PC-3 (cell line): ENCODE data around the gene TXLNA. TPM values are rescaled to one million over a fixed set of nuclear protein-coding genes. Genes with fewer than 3 reads are reported as not detected.

ENCODE experiments used
- ATAC-seq: fragments of 200-7000 bp; cut with Tn5 transposase; 2 replicates; pipeline ENCODE4 v1.9.1; 2020; ENCODE audit warnings: mild to moderate bottlenecking, moderate library complexity
- BruUV-seq: library from RNA; stranded (reverse); fragments of 400-500 nt; replicated peaks from 2 replicates; lab custom pipeline; 2021; lab: Mats Ljungman, UMichigan
- CTCF ChIA-PET: fragments of 300-600 bp; sonication (Branson Sonifier 250); formaldehyde crosslinking; loops from one replicate; lab custom pipeline; 2022; ENCODE audit warnings: antibody characterized with exemption; lab: Charles Lee
- POLR2A ChIA-PET: fragments of 300-600 bp; sonication (Branson Sonifier 250); formaldehyde crosslinking; loops from one replicate; lab custom pipeline; 2022; ENCODE audit warnings: antibody characterized with exemption; ENCODE audit not compliant: unreplicated experiment; lab: Charles Lee
- DNase-seq: peaks from one replicate; pipeline ENCODE4 v3.0.0-alpha.2; 2015
- H2AFZ ChIP-seq: fragments of 300-600 bp; sonication (generic); 2 replicates; pipeline ENCODE4 v1.6.0; 2016; ENCODE audit warnings: antibody characterized with exemption, low read length
- H3F3A ChIP-seq: fragments of 300-600 bp; sonication (generic); one replicate; pipeline ENCODE4 v1.6.0; 2017; ENCODE audit warnings: antibody characterized with exemption, low read length, control low read depth, mild to moderate bottlenecking; ENCODE audit not compliant: unreplicated experiment
- H3K27ac ChIP-seq: fragments of 300-600 bp; sonication (generic); 2 replicates; pipeline ENCODE4 v1.5.1; 2016; ENCODE audit warnings: mild to moderate bottlenecking, low read length
- H3K27me3 ChIP-seq: fragments of 300-600 bp; sonication (generic); 2 replicates; pipeline ENCODE4 v1.6.1; 2016; ENCODE audit warnings: low read length, mixed read lengths
- H3K36me3 ChIP-seq: fragments of 300-600 bp; sonication (generic); 2 replicates; pipeline ENCODE4 v1.6.1; 2016; ENCODE audit warnings: low read depth, mixed run types, low read length, mixed read lengths
- H3K4me1 ChIP-seq: fragments of 300-600 bp; sonication (generic); 2 replicates; pipeline ENCODE4 v1.5.1; 2016; ENCODE audit warnings: low read length; ENCODE audit not compliant: insufficient read depth
- H3K4me2 ChIP-seq: fragments of 300-600 bp; sonication (generic); 2 replicates; pipeline ENCODE4 v1.6.0; 2016; ENCODE audit warnings: low read length
- H3K4me3 ChIP-seq: fragments of 300-600 bp; sonication (generic); 2 replicates; pipeline ENCODE4 v1.5.1; 2016; ENCODE audit warnings: mild to moderate bottlenecking, low read length, mixed read lengths
- H3K79me2 ChIP-seq: fragments of 300-600 bp; sonication (generic); 2 replicates; pipeline ENCODE4 v1.6.1; 2017; ENCODE audit warnings: low read length, mixed read lengths
- H3K9ac ChIP-seq: fragments of 300-600 bp; sonication (generic); 2 replicates; pipeline ENCODE4 v1.6.0; 2016; ENCODE audit warnings: mild to moderate bottlenecking, low read length
- H3K9me2 ChIP-seq: fragments of 300-600 bp; sonication (generic); replicated peaks from 2 replicates; pipeline ENCODE4 v1.6.1; 2016; ENCODE audit warnings: mixed run types, low read length, mixed read lengths
- H3K9me3 ChIP-seq: fragments of 300-600 bp; sonication (generic); 2 replicates; pipeline ENCODE4 v1.6.1; 2016; ENCODE audit warnings: low read length, mixed read lengths
- H4K20me1 ChIP-seq: fragments of 300-600 bp; sonication (generic); 2 replicates; pipeline ENCODE4 v1.6.1; 2016; ENCODE audit warnings: low read length, mixed read lengths
- CTCF ChIP-seq: fragments of 300-600 bp; sonication (generic); conservative IDR thresholded peaks from 2 replicates; pipeline ENCODE4 v1.5.1; 2017; ENCODE audit warnings: antibody characterized with exemption, low read depth, mild to moderate bottlenecking, low read length
- EZH2 ChIP-seq: fragments of 300-600 bp; sonication (generic); IDR thresholded peaks from one replicate; pipeline ENCODE4 v1.6.1; 2017; ENCODE audit warnings: antibody characterized with exemption, mild to moderate bottlenecking, low read length; ENCODE audit not compliant: unreplicated experiment
- EZH2phosphoT487 ChIP-seq: fragments of 300-600 bp; sonication (generic); IDR thresholded peaks from 2 replicates; pipeline ENCODE4 v1.6.1; 2018; ENCODE audit warnings: mild to moderate bottlenecking, antibody characterized with exemption, low read length, borderline replicate concordance
- intact Hi-C: fragments of 100-400 bp; cut with micrococcal nuclease; formaldehyde crosslinking; loops from 2 replicates; pipeline ENCODE4 v1.9.0; 2023
- total RNA-seq: library from RNA; depleted of rRNA; stranded (reverse); fragments of >200 nt; gene quantifications from 2 replicates; pipeline ENCODE4 v1.2.3, GENCODE V29; 2014; rRNA removed

The TXLNA gene
- total RNA-seq, 1 experiment from 2014 or later: 64.2 TPM

- Histone ChIP-seq H3K9me2 (no peaks in the 10 kb centered on the region), H3K4me2 (no peak within 1 kb of the TSS), H4K20me1 (no peaks in the 10 kb centered on the region), H3F3A (no peaks in the 10 kb centered on the region), H3K4me1 (peaks cover 16% of the 10 kb centered on the region; the same call in 1 of the 2 replicates), H3K79me2 (no peaks in the 10 kb centered on the region), H3K9me3 (no peaks in the 10 kb centered on the region), H2AFZ (peak within 1 kb of the TSS; percentile 63; the same call in 1 of the 2 replicates), H3K27ac (no peak within 1 kb of the TSS), H3K36me3 (no peaks in the 10 kb centered on the region), H3K9ac (no peak within 1 kb of the TSS), H3K4me3 (no peak within 1 kb of the TSS), H3K27me3 (no peaks in the 10 kb centered on the region)
- no TSS peak for BruUV-seq
- ChIA-PET CTCF (interaction anchor here (0.7 to 1.4 kb wide), 2 partner anchors 47 to 104 kb away, joined by 3 read pairs; partner anchors contain the start of gene CCDC28B), POLR2A (no interaction called here)
- DNase-seq: peak; percentile 56
- intact Hi-C loops: no loop called here
- ATAC-seq: peak; percentile 61
- no peak for TF ChIP-seq CTCF
- TF ChIP-seq EZH2: no peak
- no peak for TF ChIP-seq EZH2phosphoT487
These were observed 67.4 kb downstream of the TXLNA start, which contains the start of gene FAM167B for GRCh38 chr1:32246888-32247273. FAM167B (plus strand) TSS chr1:32247222; CDS start chr1:32247422, 200 bp downstream.

- intact Hi-C loops: no loop called here
- no peaks in the 10 kb centered on the region for H3K79me2 ChIP-seq
- DNase-seq (no peak), ATAC-seq (no peak)
- H2AFZ ChIP-seq: no peak overlapping the region
- no peak overlapping the region for H3K4me3 ChIP-seq
- no TSS peak for BruUV-seq
- H4K20me1 ChIP-seq: no peaks in the 10 kb centered on the region
- H3K4me2 ChIP-seq: no peak overlapping the region
- H3F3A ChIP-seq: no peaks in the 10 kb centered on the region
- no peaks in the 10 kb centered on the region for H3K9me3 ChIP-seq
- H3K27me3 ChIP-seq: no peaks in the 10 kb centered on the region
- H3K36me3 ChIP-seq: no peaks in the 10 kb centered on the region
- ChIA-PET POLR2A (no interaction called here), CTCF (interaction anchor here (1.7 kb wide), 1 partner anchor 32 kb away, joined by 13 read pairs; no protein-coding TSS in a partner anchor)
- H3K4me1 ChIP-seq: peaks cover 16% of the 10 kb centered on the region; the same call in 1 of the 2 replicates
- H3K9me2 ChIP-seq: no peaks in the 10 kb centered on the region
- H3K27ac ChIP-seq: no peak overlapping the region
- no peak for TF ChIP-seq EZH2phosphoT487
- TF ChIP-seq EZH2: no peak
- TF ChIP-seq CTCF: no peak
- H3K9ac ChIP-seq: no peak overlapping the region
These were observed 68.0 kb downstream of the TXLNA start for GRCh38 chr1:32247452-32247851.

Other genes starting within 250 kb of the TXLNA start
- gene PTP4A2, start 241.3 kb upstream of the TXLNA start, total RNA-seq: 335 and 340 TPM in 2 replicates
- gene KHDRBS1, start 165.8 kb upstream of the TXLNA start, total RNA-seq: 86.7 and 114 TPM in 2 replicates
- 7.7 and 9.4 TPM in 2 replicates for gene TMEM39B, start 106.7 kb upstream of the TXLNA start, total RNA-seq
- 45.7 and 45.8 TPM in 2 replicates for gene KPNA6, start 71.6 kb upstream of the TXLNA start, total RNA-seq
- gene CCDC28B, start 20.9 kb downstream of the TXLNA start, total RNA-seq: 4.7 and 5.5 TPM in 2 replicates
- gene IQCC, start 26.0 kb downstream of the TXLNA start, total RNA-seq: 8.5 and 11.8 TPM in 2 replicates
- gene DCDC2B, start 29.4 kb downstream of the TXLNA start, total RNA-seq: not detected in 2 replicates
- gene TMEM234, start 42.7 kb downstream of the TXLNA start, total RNA-seq: 4.2 and 7.7 TPM in 2 replicates
- gene EIF3I, start 42.7 kb downstream of the TXLNA start, total RNA-seq: 413 and 442 TPM in 2 replicates
- 1.3 and 1.6 TPM in 2 replicates for gene FAM167B, start 67.5 kb downstream of the TXLNA start, total RNA-seq
- 3.6 and 4.3 TPM in 2 replicates for gene LCK, start 71.6 kb downstream of the TXLNA start, total RNA-seq
- 182 and 184 TPM in 2 replicates for gene HDAC1, start 112.4 kb downstream of the TXLNA start, total RNA-seq
- gene MARCKSL1, start 156.6 kb downstream of the TXLNA start, total RNA-seq: 159 and 176 TPM in 2 replicates
- gene FAM229A, start 182.8 kb downstream of the TXLNA start, total RNA-seq: 3.0 and 3.7 TPM in 2 replicates
- gene TSSK3, start 182.9 kb downstream of the TXLNA start, total RNA-seq: not detected in 2 replicates
- gene BSDC1, start 214.8 kb downstream of the TXLNA start, total RNA-seq: 59.8 and 68.5 TPM in 2 replicates